B cell (primary cell): ENCODE results near the gene MUC20. TPM values are rescaled to one million over a fixed set of nuclear protein-coding genes. Genes with fewer than 3 reads are reported as not detected.

Source experiments
- ATAC-seq: fragments of 200-7000 bp; cut with Tn5 transposase; one replicate; pipeline ENCODE4 v1.10.0; 2021; ENCODE audit warnings: low read depth, mild to moderate bottlenecking, moderate number of reproducible peaks, moderate library complexity
- CTCF ChIA-PET: fragments of 350-600 bp; sonication (Branson Sonifier 250); formaldehyde crosslinking; loops from one replicate; lab custom pipeline; 2021; ENCODE audit warnings: antibody characterized with exemption, inconsistent platforms; lab: Charles Lee
- POLR2A ChIA-PET: fragments of 350-600 bp; sonication (Branson Sonifier 250); formaldehyde crosslinking; loops from one replicate; lab custom pipeline; 2021; ENCODE audit warnings: antibody characterized with exemption; lab: Charles Lee
- DNase-seq: peaks from one replicate; pipeline ENCODE4 v3.0.0; 2013
- H2AFZ ChIP-seq: 2 replicates; pipeline ENCODE4 v1.6.1; 2012; ENCODE audit warnings: mild to moderate bottlenecking, low read depth, low read length; ENCODE audit not compliant: insufficient read depth, poor library complexity, severe bottlenecking
- H3K27ac ChIP-seq, 2 donors: 1 replicate in 1 of 2; 2 replicates in 1 of 2; pipeline ENCODE4 v1.5.1; 2012 to 2013; ENCODE audit warnings: low read length in 2 of 2, mild to moderate bottlenecking in 2 of 2, moderate library complexity in 1 of 2
- H3K27me3 ChIP-seq, 4 experiments: fragments of 200-600 bp in 1 of 4; sonication (generic) in 1 of 4; replicated peaks in 1 of 4; 1 replicate in 2 of 4; 2 replicates in 2 of 4; pipeline versions ENCODE4 v1.6.1 to v1.7.0; 2013 to 2016; ENCODE audit warnings: low read length in 3 of 4, mild to moderate bottlenecking in 2 of 4, mixed read lengths in 1 of 4, moderate library complexity in 1 of 4; ENCODE audit not compliant: insufficient read depth in 4 of 4, control insufficient read depth in 3 of 4; ENCODE audit errors: control extremely low read depth in 1 of 4
- H3K36me3 ChIP-seq, 2 experiments: replicated peaks in 1 of 2; 1 replicate in 1 of 2; 2 replicates in 1 of 2; pipeline versions ENCODE4 v1.6.1 to v1.7.1; 2013; ENCODE audit warnings: low read length in 1 of 2; ENCODE audit not compliant: insufficient read depth in 2 of 2, control insufficient read depth in 1 of 2; ENCODE audit errors: control extremely low read depth in 1 of 2, extremely low read depth in 1 of 2
- H3K4me1 ChIP-seq, 2 donors: fragments of 200-600 bp in 1 of 2; sonication (generic) in 1 of 2; 1 replicate in 1 of 2; 2 replicates in 1 of 2; pipeline versions ENCODE4 v1.5.1 to v1.6.1; 2013 to 2017; ENCODE audit warnings: low read length in 2 of 2; ENCODE audit not compliant: control insufficient read depth in 2 of 2, insufficient read depth in 2 of 2
- H3K4me2 ChIP-seq: replicated peaks from 2 replicates; pipeline ENCODE3; 2012; ENCODE audit warnings: mild to moderate bottlenecking, low read depth, low read length; ENCODE audit not compliant: poor library complexity, severe bottlenecking
- H3K4me3 ChIP-seq, 5 experiments: fragments of 200-600 bp in 1 of 5; sonication (generic) in 1 of 5; 1 replicate in 3 of 5; 2 replicates in 2 of 5; pipeline versions ENCODE4 v1.5.1 to v1.7.0; 2011 to 2016; ENCODE audit warnings: low read length in 4 of 5, mild to moderate bottlenecking in 4 of 5, low read depth in 2 of 5, control low read depth in 1 of 5, moderate library complexity in 1 of 5; ENCODE audit not compliant: insufficient read depth in 1 of 5; ENCODE audit errors: control extremely low read depth in 1 of 5, extremely low read depth in 1 of 5
- H3K79me2 ChIP-seq: fragments of 200-600 bp; sonication (generic); one replicate; pipeline ENCODE4 v1.6.0; 2016; ENCODE audit warnings: low read length; ENCODE audit not compliant: control insufficient read depth, insufficient read depth
- H3K9ac ChIP-seq: fragments of 200-600 bp; sonication (generic); 2 replicates; pipeline ENCODE4 v1.6.1; 2017; ENCODE audit warnings: mild to moderate bottlenecking, low read length, moderate library complexity
- H3K9me3 ChIP-seq, 3 donors: one replicate each; pipeline versions ENCODE4 v1.6.1 to v1.7.1; 2013; ENCODE audit warnings: low read length in 2 of 3; ENCODE audit not compliant: control insufficient read depth in 2 of 3, insufficient read depth in 1 of 3; ENCODE audit errors: control extremely low read depth in 1 of 3
- H4K20me1 ChIP-seq: 2 replicates; pipeline ENCODE4 v1.6.0; 2012; ENCODE audit warnings: mild to moderate bottlenecking, low read length; ENCODE audit not compliant: insufficient read depth, control insufficient read depth, poor library complexity, severe bottlenecking
- H3K27ac Mint-ChIP-seq: one replicate; pipeline ENCODE4 v1.8.0; 2021; ENCODE audit warnings: mixed read lengths
- H3K27me3 Mint-ChIP-seq: one replicate; pipeline ENCODE4 v1.8.0; 2021; ENCODE audit warnings: mixed read lengths
- H3K4me1 Mint-ChIP-seq: one replicate; pipeline ENCODE4 v1.8.0; 2021; ENCODE audit warnings: mixed read lengths
- H3K4me3 Mint-ChIP-seq: one replicate; pipeline ENCODE4 v1.8.0; 2021; ENCODE audit warnings: mixed read lengths
- H3K9me3 Mint-ChIP-seq: one replicate; pipeline ENCODE4 v1.8.0; 2022; ENCODE audit warnings: mixed read lengths; ENCODE audit not compliant: insufficient read depth
- EZH2 ChIP-seq: IDR thresholded peaks from 2 replicates; pipeline ENCODE4 v1.6.1; 2012; ENCODE audit warnings: borderline replicate concordance, low read depth, mild to moderate bottlenecking, moderate library complexity, low read length; ENCODE audit not compliant: insufficient read depth, poor library complexity, severe bottlenecking
- WGBS: methylation state at CpG from one replicate; pipeline ENCODE4 v1.1.5; 2013; ENCODE audit warnings: missing lambda C conversion rate; ENCODE audit not compliant: insufficient coverage; 5-methylcytosine and 5-hydroxymethylcytosine counted together
- intact Hi-C: fragments of 100-400 bp; cut with micrococcal nuclease; formaldehyde crosslinking; loops from one replicate; pipeline ENCODE4 v1.10.0; 2022
- polyA plus RNA-seq: library from polyadenylated mRNA; depleted of rRNA; stranded (reverse); fragments of >200 nt; gene quantifications from 2 replicates; pipeline ENCODE4 v1.2.3, GENCODE V29; 2012
- total RNA-seq, 2 donors: library from RNA; stranded (reverse); fragments of 120-200 nt in 1 of 2; gene quantifications; 1 replicate in 1 of 2; 2 replicates in 1 of 2; pipeline versions ENCODE4 v1.2.3 to v1.2.4, GENCODE V29; 2013 to 2022
- TF ChIP-seq, protein P1 (sequence below): fragments of 200-600 bp; IDR thresholded peaks from one replicate; pipeline ENCODE4 v1.8.0; 2022; ENCODE audit warnings: antibody characterized with exemption, mild to moderate bottlenecking

MUC20 gene
- total and polyA plus RNA-seq, 2 donors (not counting 1 experiment from before 2014, with no cell fraction given), result 11.0 to 15.6 TPM

GRCh38 chr3:195705081-195705991 lies 15.4 kb upstream of the MUC20 start:
- H3K27me3 Mint-ChIP-seq, result no peaks in the 10 kb centered on the region
- TF ChIP-seq, protein P1, sequence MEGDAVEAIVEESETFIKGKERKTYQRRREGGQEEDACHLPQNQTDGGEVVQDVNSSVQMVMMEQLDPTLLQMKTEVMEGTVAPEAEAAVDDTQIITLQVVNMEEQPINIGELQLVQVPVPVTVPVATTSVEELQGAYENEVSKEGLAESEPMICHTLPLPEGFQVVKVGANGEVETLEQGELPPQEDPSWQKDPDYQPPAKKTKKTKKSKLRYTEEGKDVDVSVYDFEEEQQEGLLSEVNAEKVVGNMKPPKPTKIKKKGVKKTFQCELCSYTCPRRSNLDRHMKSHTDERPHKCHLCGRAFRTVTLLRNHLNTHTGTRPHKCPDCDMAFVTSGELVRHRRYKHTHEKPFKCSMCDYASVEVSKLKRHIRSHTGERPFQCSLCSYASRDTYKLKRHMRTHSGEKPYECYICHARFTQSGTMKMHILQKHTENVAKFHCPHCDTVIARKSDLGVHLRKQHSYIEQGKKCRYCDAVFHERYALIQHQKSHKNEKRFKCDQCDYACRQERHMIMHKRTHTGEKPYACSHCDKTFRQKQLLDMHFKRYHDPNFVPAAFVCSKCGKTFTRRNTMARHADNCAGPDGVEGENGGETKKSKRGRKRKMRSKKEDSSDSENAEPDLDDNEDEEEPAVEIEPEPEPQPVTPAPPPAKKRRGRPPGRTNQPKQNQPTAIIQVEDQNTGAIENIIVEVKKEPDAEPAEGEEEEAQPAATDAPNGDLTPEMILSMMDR, result no peak
- TF ChIP-seq EZH2, result no peak
- H3K27ac Mint-ChIP-seq, result no peak overlapping the region
- Histone ChIP-seq H3K9ac (no peak overlapping the region), H3K9me3 (no peaks in the 10 kb centered on the region), H3K79me2 (no peaks in the 10 kb centered on the region), H3K4me2 (no peak overlapping the region), H2AFZ (no peak overlapping the region), H3K27me3 (no peaks in the 10 kb centered on the region), H3K4me1 (no peaks in the 10 kb centered on the region), H3K27ac (no peak overlapping the region), H3K36me3 (no peaks in the 10 kb centered on the region), H4K20me1 (no peaks in the 10 kb centered on the region), H3K4me3 (no peak overlapping the region)
- H3K9me3 Mint-ChIP-seq, result no peaks in the 10 kb centered on the region
- CTCF ChIA-PET, result interaction anchor here (1.0 kb wide), 1 partner anchor 11 kb away, joined by 4 read pairs; no protein-coding TSS in a partner anchor
- 94% methylated on average over 9 of the region's 9 CpGs for WGBS
- intact Hi-C loops, result loop anchor here (10.0 kb wide), 1 partner anchor 61 kb away; no protein-coding TSS in a partner anchor
- POLR2A ChIA-PET, result no interaction called here
- no peak overlapping the region for H3K4me3 Mint-ChIP-seq
- no peak for ATAC-seq
- DNase-seq, result no peak
- H3K4me1 Mint-ChIP-seq, result no peaks in the 10 kb centered on the region

DNA sequence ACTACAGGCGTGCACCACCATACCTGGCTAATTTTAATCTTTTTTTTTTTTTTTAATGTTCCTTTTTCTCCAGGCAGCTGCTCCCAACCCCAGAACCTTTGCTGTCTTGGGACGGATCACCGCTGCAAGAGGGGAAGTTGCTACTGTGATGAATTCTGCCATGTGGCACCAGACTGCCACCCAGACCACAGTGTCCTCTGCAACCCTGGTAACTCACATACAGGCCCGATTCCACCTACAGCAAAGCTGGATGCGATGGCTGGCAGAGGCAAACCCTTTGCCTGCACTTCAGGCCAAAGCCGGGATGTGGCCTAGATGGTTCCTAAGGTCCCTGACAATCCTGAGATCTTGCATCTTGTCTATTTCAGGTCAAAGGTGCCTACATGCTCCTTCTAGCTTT lies 12.7 kb upstream of the MUC20 start:
- ChIA-PET CTCF (interaction anchor here (1.0 to 1.5 kb wide), 2 partner anchors 51 to 142 kb away, joined by 3 read pairs; no protein-coding TSS in a partner anchor), POLR2A (no interaction called here)
- Histone ChIP-seq H3K27ac (no peak overlapping the region), H2AFZ (no peak overlapping the region), H3K36me3 (peaks cover 0 to 5% of the 10 kb centered on the region in 2 experiments), H3K4me2 (no peak overlapping the region), H3K27me3 (no peaks in the 10 kb centered on the region), H3K9me3 (no peaks in the 10 kb centered on the region), H4K20me1 (no peaks in the 10 kb centered on the region), H3K9ac (no peak overlapping the region), H3K79me2 (no peaks in the 10 kb centered on the region), H3K4me3 (no peak overlapping the region), H3K4me1 (no peaks in the 10 kb centered on the region)
- Mint-ChIP-seq H3K9me3 (no peaks in the 10 kb centered on the region), H3K4me3 (no peak overlapping the region), H3K27ac (no peak overlapping the region), H3K27me3 (no peaks in the 10 kb centered on the region), H3K4me1 (no peaks in the 10 kb centered on the region)
- no peak for TF ChIP-seq EZH2
- TF ChIP-seq, protein P1, result no peak
- no peak for DNase-seq
- no peak for ATAC-seq
- 81% methylated on average over 6 of the region's 6 CpGs for WGBS
- intact Hi-C loops, result loop anchor here (10.0 kb wide), 1 partner anchor 63 kb away; no protein-coding TSS in a partner anchor
